ENCODE data around the gene COMMD3.
"Not testable (repeated sequence)": the region's sequence is repeated elsewhere in the genome, so short reads cannot be mapped to it uniquely, and the experiment has no call there.

The COMMD3 gene

DNA sequence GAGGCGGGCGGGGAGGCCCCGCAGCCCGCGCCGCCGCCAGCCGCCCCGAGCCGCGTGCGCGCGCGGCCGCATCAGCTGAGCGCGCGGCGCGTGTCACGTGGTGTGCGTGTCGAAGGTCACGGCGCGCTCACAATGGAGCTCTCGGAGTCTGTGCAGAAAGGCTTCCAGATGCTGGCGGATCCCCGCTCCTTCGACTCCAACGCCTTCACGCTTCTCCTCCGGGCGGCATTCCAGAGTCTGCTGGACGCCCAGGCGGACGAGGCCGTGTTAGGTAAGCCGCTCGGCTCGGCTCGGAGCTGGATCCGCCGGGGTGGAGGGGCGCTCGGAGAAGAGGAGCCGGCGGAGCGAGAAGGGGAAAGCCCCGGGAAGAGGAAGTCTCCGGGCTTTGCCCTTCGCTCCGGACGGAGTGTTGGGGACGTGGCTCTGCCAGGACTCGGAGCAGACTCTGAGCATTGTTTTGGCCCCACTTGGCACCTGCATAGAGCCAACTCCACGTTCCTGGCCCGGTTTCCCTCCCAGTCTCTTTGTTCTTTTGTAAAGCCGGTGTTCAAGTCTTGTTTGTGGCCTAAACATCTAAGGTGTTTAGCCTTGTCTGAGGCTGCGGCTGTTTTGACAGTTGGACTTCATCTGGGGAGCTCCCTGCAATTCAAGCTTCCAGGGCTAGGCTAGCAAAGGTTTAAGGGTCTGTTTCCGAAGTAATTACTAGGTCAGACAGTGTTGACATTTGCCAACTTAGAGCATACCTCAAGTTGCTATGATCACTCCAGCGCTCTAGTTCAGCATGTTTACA lies at the start of gene COMMD3:
Gene COMMD3 (plus strand): TSS at position 103 of the 790 bp plus-strand sequence. CDS start 30 bp downstream, at position 133.
- peak; percentile 92 for DNase-seq (ENCODE audit: low spot score)

DNA sequence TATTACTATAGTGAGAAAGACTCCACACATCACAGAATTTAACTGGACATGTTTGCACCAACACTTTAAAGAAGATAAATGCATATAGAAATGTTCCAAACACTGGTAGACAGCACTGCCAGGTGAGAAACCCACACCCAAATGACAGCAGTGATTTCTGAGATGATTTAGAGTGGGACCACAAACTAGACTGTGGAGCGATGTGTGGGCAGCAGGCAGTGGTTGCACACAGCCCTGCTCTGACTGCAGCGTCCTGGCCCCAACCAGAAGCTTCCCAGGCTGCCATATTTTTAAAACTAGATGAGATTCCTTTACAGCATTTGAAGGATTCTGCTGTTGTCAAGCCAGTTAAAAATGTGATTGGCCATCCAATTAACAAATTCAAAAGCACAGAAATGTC lies 47.7 kb upstream of the COMMD3 start:
- no peak for DNase-seq (ENCODE audit: low spot score)

GRCh38 chr10:22271786-22272185 lies 44.4 kb upstream of the COMMD3 start:
- DNase-seq (ENCODE audit: low spot score): no peak

DNA sequence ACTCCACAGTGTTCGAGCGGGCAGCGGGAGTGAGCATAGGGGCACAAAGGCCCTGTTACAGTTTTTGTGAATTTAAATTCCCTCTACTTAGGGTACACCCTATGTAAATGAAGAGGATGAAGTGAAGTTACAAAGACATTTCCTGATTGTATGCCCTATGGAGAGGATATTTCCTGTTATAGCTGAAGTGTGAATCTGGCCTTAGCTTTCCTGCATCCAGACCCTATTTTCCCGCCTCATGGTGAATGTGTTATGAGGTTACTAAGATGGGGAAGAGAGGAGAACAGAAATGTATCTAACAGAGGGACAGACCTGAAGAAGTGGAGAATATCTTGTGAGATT lies 37.8 kb upstream of the COMMD3 start:
- no peak for DNase-seq (ENCODE audit: low spot score)

GRCh38 chr10:22280078-22280477 lies 36.1 kb upstream of the COMMD3 start:
- no peak for DNase-seq (ENCODE audit: low spot score)

- no peak for DNase-seq (ENCODE audit: low spot score)
Observed at GRCh38 chr10:22285130-22285529, 31.1 kb upstream of the COMMD3 start.

- DNase-seq (ENCODE audit: low spot score): no peak
Observed at GRCh38 chr10:22293747-22294404, 22.3 kb upstream of the COMMD3 start.

DNA sequence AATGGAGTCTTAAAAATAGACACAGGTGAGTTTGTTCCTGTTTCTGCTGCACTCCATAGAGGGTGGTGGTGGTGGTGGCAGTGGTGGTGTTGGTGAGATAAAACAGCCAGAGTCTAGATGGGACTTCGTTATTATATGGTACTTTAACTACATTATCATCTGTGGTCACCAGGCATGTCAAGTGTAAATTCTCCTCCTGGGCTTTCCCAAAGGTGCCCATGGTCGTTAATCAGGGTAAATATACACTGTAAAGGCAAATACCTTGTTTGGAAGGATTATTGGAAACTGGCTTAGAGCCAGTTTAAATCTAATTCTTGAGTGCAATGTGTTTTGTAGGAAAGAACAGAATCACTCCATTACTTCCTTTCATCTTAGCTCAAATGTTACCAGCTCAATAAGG lies 21.5 kb upstream of the COMMD3 start:
- DNase-seq (ENCODE audit: low spot score): no peak

DNA sequence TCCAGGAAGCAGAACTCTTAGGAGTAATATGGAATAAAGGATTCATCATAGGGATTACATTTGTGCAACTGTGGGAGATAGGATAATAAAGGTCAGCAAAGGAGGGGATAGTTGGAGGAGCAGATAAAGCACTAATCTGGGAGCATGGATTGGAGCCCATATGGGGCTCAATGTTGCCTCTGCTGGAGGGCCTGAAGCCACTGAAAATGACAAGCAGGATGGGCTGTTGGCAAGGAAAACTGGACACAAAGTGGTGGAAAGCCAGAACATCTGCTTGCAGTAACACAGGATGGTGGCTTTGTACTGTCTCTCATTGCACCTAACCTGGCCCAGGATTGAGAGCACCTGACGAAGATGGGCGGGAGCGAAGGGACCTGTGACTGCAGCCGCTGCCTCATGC lies 15.0 kb upstream of the COMMD3 start:
- no peak for DNase-seq (ENCODE audit: low spot score)

DNA sequence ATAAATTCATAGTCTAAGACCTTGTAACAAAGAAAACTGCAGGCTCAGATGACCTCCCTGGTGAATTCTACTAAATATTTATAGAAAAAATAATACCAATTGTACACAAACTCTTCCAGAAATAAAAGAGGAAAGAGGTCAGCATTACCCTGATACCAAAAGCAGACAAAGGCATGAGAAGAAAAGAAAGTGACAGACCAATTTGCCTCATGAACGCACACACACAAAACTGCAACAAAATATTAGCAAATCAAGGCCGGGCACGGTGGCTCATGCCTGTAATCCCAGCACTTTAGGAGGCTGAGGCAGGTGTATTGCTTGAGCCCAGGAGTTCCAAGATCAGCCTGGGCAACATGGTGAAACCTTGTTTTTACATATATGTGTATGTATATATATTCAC lies 12.7 kb upstream of the COMMD3 start:
- no peak for DNase-seq (ENCODE audit: low spot score)

- DNase-seq (ENCODE audit: low spot score): no peak
Observed at GRCh38 chr10:22305721-22306120, 10.5 kb upstream of the COMMD3 start.

DNA sequence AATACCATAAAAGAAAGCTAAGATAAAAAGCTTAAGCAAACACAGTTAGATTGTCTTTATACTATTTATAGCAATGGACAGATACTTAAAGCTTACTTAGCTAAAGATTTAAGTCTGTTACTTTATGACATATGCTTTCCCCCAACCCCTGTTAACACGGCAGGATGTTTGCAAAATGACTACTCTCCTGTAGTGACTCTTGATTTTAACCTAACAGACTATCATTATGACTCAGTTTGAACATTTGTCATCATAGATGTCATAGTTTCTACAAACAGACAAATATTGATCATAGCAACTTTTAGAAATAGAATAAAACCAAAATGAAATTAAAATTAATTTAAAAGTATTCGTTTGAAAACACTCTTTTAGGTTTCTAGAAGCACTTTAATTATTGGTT lies 7.8 kb upstream of the COMMD3 start:
- DNase-seq (ENCODE audit: low spot score): no peak

- DNase-seq (ENCODE audit: low spot score): no peak
Observed at GRCh38 chr10:22309180-22310000, 6.8 kb upstream of the COMMD3 start.

- DNase-seq (ENCODE audit: low spot score): not testable (repeated sequence)
Observed at GRCh38 chr10:22310012-22310411, 6.2 kb upstream of the COMMD3 start.

DNA sequence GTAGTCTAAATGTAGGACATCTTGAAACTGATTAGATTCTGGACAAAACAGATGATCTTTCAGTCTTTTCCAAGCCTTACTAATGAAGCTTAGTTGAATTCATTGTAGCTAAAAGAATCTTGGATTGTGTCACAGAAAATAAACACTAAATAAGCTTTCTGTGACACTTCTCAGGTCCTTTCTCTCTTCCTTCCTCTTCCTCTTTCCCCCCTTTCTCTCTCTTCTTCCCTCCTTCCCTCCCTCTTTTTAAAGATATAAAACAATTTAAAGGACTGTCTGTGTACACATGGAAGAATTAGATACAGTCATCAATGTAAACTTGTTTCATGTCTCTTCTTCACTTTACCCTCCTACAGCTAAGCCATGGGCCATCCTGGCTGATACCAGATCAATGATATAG lies 5.3 kb upstream of the COMMD3 start:
- no peak for DNase-seq (ENCODE audit: low spot score)

- no peak for DNase-seq (ENCODE audit: low spot score)
Observed at GRCh38 chr10:22314852-22315251, 1.3 kb upstream of the COMMD3 start.

DNA sequence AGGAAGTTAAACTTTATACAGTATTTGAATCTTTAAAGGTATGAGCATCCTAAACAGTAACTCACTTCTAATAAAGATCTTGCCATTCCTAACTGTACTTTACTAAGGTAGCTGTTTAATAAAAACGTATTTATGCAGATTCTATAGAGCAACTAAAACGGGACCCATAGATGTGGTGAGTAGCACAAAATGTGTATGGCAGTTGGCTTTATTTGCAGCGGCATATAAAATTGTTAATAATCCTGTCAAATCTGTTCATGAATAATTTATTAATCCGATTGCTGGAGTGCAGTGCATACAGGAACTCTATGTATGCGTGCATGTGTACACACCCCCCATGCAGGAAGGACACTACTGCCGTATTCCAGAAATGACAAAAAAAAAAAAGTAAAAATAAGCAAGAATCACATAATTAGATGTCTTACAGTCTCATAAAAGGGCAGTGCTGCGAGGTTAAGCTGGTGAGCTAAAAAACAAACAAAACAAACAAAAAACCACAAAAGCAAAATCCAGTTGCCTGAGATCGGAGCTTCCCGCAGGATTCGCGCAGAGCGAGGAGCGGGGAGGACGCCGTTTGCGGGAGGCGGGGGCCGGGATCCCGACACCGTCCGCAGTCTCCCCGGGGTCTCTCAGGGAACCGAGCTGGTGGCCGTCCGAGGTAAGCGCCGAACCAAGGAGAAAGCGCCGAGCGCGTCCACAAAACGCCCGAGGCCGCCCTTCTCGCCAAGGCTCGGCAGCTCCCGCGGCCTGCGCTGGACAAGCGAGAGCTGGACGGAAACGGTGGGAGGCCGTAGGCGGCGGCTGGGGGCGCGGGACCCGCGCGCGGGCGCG lies 518 bp upstream of the COMMD3 start:
- DNase-seq (ENCODE audit: low spot score): no peak

GRCh38 chr10:22317076-22317370 lies 835 bp downstream of the COMMD3 start:
- DNase-seq (ENCODE audit: low spot score): no peak

DNA sequence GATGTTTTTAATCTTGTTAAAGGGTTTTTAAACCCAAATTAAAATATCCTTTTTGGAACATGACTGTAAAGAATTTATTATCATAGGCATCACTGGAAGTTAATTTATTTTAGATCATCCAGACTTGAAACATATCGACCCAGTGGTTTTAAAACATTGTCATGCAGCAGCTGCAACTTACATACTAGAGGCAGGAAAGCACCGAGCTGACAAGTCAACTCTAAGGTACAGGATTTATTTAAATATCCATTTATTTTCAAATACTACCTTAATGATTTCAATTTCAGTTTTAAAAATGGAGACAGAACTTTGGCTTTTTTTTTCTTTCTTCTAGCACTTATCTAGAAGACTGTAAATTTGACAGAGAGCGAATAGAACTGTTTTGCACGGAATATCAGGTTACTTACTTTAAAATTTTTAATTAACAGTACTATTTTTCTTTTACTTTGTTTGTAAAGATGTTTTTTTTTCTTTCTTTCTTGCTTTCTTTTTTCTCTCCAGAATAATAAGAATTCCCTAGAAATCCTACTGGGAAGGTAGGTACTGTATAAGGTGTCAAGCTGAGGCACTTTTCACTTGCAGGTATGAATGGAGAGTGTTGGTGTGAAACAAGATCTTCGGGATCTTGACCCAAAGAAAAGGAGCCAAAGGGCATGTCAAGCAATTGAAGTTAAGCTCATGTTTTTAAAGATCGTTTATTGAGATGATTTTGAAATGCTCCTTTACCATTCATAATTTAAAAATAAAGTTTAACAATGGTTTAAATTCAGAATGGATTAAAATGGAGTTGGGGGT lies 1.8 kb downstream of the COMMD3 start:
- DNase-seq (ENCODE audit: low spot score): no peak

- no peak for DNase-seq (ENCODE audit: low spot score)
Observed at GRCh38 chr10:22318772-22319171, 2.6 kb downstream of the COMMD3 start.

- no peak for DNase-seq (ENCODE audit: low spot score)
Observed at GRCh38 chr10:22319547-22319979, 3.4 kb downstream of the COMMD3 start.
